Measurements from ENCODE around the gene PRSS37.

Gene PRSS37

DNA sequence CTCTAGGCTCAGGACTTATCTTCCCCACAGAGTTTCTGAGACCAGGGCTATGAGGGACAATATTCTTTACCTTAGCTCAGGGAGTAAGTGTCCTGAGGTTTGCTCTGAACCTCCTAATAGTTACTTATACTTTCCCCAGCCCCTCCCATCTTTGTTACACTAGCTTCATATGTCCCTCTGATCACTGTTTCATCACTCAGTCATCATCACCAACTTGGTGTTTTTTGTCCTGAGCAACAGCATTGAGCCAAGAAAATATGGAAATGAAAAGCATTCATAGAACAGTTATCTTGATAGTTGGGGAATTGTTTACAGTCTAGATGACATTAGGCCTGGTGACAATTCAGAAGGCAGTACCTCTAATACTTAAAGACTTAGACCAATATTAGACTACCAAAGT is at the start of gene PRSS37:
PRSS37 (minus strand) TSS at position 101 of the 400 bp plus-strand sequence. CDS start 436 bp downstream, outside the sequence.
- Mint-ChIP-seq H3K4me1 (no peaks in the 10 kb centered on the region), H3K4me3 (no peak within 1 kb of the TSS), H3K9me3 (no peaks in the 10 kb centered on the region), H3K36me3 (ENCODE audit: low read depth) (no peaks in the 10 kb centered on the region), H3K27ac (no peak within 1 kb of the TSS), H3K27me3 (no peaks in the 10 kb centered on the region)
- no peak for ATAC-seq
- no peak for DNase-seq

DNA sequence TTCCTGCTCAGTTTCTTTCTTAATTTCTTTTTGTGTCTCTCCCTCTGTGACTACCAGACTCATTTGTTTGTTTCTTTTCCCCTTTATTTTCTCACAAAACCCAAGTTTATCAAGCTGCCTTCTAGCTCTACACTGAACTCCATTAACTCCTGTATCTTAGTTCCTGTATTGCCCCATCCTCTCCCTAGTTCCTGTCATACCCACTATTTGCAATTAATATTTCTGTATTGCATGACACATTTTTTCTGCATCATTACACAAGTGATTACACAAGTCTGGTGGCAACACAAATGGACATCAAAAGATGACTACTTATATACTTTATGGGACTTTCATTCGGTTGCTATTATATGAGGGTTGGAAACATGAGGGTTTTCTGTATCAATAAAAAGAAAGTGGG is 48.0 kb upstream of the PRSS37 start:
- DNase-seq = no peak
- no peak overlapping the region for H3K27ac Mint-ChIP-seq

GRCh38 chr7:141884539-141885225 is 43.4 kb upstream of the PRSS37 start:
- no peak for DNase-seq
- no peaks in the 10 kb centered on the region for H3K4me1 Mint-ChIP-seq
- no peaks in the 10 kb centered on the region for H3K9me3 Mint-ChIP-seq
- no peaks in the 10 kb centered on the region for H3K36me3 Mint-ChIP-seq (ENCODE audit: low read depth)
- no peak overlapping the region for H3K4me3 Mint-ChIP-seq
- no peak overlapping the region for H3K27ac Mint-ChIP-seq
- peak; percentile 36 for ATAC-seq
- H3K27me3 Mint-ChIP-seq = no peaks in the 10 kb centered on the region

More for the DNA sequence above, 48.0 kb upstream of the PRSS37 start:
- Mint-ChIP-seq H3K27me3 (no peaks in the 10 kb centered on the region), H3K9me3 (no peaks in the 10 kb centered on the region), H3K4me1 (no peaks in the 10 kb centered on the region), H3K36me3 (ENCODE audit: low read depth) (no peaks in the 10 kb centered on the region), H3K4me3 (no peak overlapping the region)
- ATAC-seq = no peak

DNA sequence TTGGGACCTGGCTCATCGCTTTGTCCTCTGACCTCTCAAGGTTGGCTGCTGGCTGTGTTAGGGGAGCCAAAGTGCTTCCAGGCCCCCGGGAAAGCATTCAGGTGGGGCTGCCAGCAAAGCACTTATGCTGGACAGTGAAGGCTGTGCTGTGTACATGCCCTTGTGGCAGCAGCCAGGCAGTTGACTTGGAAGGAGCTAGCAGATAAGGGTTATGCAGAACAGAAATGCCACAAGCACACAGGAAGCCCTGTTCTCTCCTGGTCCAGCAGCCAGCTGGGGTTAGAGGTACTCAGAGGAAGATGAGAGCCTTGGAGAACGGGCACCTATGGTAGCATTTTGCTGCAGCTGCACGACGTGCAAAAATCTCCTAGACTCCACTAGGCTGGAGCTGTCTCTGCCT is 39.7 kb upstream of the PRSS37 start:
- ATAC-seq (no peak), DNase-seq (no peak)
- Mint-ChIP-seq H3K4me1 (no peaks in the 10 kb centered on the region), H3K9me3 (no peaks in the 10 kb centered on the region), H3K27me3 (no peaks in the 10 kb centered on the region), H3K4me3 (no peak overlapping the region), H3K36me3 (ENCODE audit: low read depth) (no peaks in the 10 kb centered on the region), H3K27ac (no peak overlapping the region)

DNA sequence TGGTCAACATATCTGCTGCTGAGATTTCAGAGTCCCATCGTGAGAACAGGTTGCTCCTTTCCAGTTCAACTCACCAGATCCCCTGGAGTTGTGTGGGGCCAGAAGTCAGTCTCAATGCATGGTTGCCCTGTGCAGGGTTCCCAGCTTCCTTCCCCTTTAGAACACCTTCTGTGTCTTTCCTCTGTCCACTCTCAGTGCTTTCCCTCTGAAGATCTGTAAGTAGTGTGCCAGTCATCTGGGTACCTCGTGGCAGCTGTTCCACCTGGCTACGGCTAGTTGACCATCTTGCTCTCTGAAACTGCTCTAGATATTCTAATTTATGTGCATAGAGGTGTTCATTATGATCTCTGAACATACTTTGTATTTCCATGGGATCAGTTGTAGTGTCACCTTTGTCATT is 36.1 kb upstream of the PRSS37 start:
- Mint-ChIP-seq H3K36me3 (ENCODE audit: low read depth) (no peaks in the 10 kb centered on the region), H3K4me1 (no peaks in the 10 kb centered on the region), H3K27ac (no peak overlapping the region), H3K27me3 (no peaks in the 10 kb centered on the region), H3K9me3 (no peaks in the 10 kb centered on the region), H3K4me3 (no peak overlapping the region)
- ATAC-seq (no peak), DNase-seq (no peak)

DNA sequence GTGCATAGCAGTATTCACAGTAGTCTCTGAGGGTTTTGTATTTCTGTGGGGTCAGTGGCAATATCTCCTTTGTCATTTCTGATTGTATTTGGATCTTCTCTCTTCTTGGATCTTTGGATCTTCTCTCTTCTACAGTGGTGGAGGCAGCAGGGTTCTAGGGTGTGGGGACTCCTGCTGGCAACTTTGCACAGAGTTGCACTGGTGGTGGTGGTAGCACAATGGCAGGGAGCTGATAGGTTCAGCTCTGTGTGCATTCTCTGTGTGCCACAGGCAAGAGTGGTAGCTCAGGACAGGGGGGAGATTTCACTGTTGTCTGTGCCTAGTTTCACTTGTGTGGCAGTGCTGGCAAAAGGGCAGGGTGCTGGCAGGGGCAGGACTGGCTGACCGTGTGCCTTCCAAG is 35.1 kb upstream of the PRSS37 start:
- Mint-ChIP-seq H3K4me3 (no peak overlapping the region), H3K36me3 (ENCODE audit: low read depth) (peaks cover 2% of the 10 kb centered on the region), H3K9me3 (no peaks in the 10 kb centered on the region), H3K27ac (no peak overlapping the region), H3K27me3 (no peaks in the 10 kb centered on the region), H3K4me1 (no peaks in the 10 kb centered on the region)
- no peak for DNase-seq
- ATAC-seq = no peak

DNA sequence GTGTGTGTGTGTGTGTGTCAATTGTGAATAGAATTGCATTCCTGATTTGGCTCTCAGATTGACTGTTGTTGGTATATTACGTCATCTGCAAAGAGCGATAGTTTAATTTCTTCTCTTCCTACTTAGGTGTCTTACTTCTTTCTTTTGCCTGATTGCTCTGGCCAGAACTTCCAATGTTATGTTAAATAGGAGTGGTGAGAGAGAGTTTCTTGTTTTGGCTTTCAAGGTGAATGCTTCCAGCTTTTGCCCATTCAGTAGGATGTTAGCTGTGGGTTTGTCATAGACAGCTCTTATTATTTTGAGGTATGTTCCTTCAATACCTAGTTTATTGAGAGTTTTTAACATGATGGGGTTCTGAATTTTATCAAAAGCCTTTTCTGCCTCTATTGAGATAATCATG is 34.2 kb upstream of the PRSS37 start:
- H3K4me1 Mint-ChIP-seq = no peaks in the 10 kb centered on the region
- peaks cover 2% of the 10 kb centered on the region for H3K36me3 Mint-ChIP-seq (ENCODE audit: low read depth)
- no peak for DNase-seq
- no peak overlapping the region for H3K4me3 Mint-ChIP-seq
- no peaks in the 10 kb centered on the region for H3K9me3 Mint-ChIP-seq
- no peaks in the 10 kb centered on the region for H3K27me3 Mint-ChIP-seq
- no peak overlapping the region for H3K27ac Mint-ChIP-seq
- ATAC-seq = no peak

DNA sequence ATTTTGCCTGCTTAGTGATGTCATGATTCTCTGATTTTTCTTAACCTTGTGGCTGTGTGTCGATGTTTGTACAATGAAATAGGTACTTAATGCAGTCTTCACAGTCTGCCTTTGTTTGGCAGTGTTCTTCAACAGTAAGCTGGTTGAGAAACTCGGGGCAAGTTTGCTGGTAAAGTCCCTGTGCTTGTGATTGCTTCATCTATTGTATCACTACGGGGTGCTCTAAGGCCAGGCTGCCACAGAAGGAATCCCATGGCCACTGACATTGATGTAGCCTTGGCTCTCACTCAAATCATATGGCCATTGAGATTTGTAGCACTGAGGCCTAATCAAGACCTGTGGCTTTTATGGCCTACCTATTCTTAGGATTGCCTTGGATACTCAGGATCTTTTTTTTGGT is 33.5 kb upstream of the PRSS37 start:
- H3K4me1 Mint-ChIP-seq = no peaks in the 10 kb centered on the region
- ATAC-seq (no peak), DNase-seq (no peak)
- no peaks in the 10 kb centered on the region for H3K27me3 Mint-ChIP-seq
- peaks cover 2% of the 10 kb centered on the region for H3K36me3 Mint-ChIP-seq (ENCODE audit: low read depth)
- no peak overlapping the region for H3K4me3 Mint-ChIP-seq
- H3K9me3 Mint-ChIP-seq = no peaks in the 10 kb centered on the region
- no peak overlapping the region for H3K27ac Mint-ChIP-seq

DNA sequence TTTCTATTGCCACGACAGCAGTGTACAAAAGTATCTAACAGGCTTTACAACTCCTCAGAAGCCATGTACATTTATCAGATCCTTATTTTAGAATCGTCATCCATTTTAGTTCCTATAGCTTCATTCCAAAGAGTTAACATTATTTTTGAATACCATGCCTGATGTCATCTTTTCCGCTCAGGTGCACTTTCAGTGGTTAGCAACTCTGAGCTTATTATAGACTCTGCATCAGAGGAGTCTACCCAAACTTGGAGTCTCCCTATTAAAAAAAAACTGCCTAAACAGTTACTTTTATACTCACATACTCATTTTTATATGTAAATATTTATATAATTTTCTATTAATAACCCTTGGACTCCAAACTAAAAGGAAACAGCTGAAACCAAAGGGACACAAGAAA is 31.6 kb upstream of the PRSS37 start:
- Mint-ChIP-seq H3K4me1 (no peaks in the 10 kb centered on the region), H3K27ac (no peak overlapping the region), H3K36me3 (ENCODE audit: low read depth) (peaks cover 2% of the 10 kb centered on the region), H3K27me3 (no peaks in the 10 kb centered on the region), H3K4me3 (no peak overlapping the region), H3K9me3 (no peaks in the 10 kb centered on the region)
- ATAC-seq = no peak
- DNase-seq = no peak

DNA sequence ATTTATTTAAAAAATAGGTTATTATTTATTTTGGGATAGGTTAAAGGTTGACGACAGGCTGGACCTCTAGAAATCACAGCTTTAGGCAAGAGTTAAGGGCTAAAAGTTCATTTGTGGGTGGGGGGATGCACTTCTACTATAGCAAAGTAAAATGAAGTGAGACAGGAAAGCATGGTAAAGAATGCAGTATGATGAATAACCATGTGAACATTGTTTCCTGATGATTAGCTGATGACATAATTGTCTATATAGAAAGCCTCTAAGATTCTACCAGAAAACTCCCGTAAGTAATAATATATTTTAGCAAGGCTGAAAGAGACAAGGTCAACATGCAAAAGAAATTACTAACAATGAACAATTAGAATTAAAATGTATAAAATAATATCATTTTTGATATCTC is 25.7 kb upstream of the PRSS37 start:
- no peak for ATAC-seq
- Mint-ChIP-seq H3K4me1 (no peaks in the 10 kb centered on the region), H3K4me3 (no peak overlapping the region), H3K36me3 (ENCODE audit: low read depth) (peaks cover 2% of the 10 kb centered on the region), H3K27me3 (peaks cover 3% of the 10 kb centered on the region), H3K27ac (no peak overlapping the region), H3K9me3 (no peaks in the 10 kb centered on the region)
- DNase-seq = no peak

GRCh38 chr7:141864765-141865447 is 23.6 kb upstream of the PRSS37 start:
- Mint-ChIP-seq H3K36me3 (ENCODE audit: low read depth) (no peaks in the 10 kb centered on the region), H3K4me3 (no peak overlapping the region), H3K4me1 (no peaks in the 10 kb centered on the region), H3K27ac (no peak overlapping the region), H3K9me3 (no peaks in the 10 kb centered on the region), H3K27me3 (peaks cover 3% of the 10 kb centered on the region)
- ATAC-seq (no peak), DNase-seq (no peak)

DNA sequence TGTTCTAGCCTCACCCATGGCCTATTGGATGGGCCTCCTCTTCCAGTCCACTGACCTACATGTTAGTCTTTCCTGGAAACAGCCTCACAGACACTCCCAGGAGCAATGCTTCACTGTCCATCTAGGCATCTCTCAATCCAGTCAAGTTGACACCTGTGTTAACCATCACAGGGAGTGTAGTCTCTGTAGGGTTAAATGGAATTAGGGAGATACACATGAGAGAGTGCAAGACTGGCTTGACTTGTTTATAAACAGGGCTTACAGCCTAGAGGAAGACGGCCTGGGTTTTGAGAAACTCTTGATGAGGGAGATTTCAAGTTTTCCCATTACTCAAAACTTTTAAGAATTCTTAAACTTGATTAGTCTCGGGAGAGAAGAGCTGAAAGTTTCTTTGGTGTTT is 18.9 kb upstream of the PRSS37 start:
- Mint-ChIP-seq H3K9me3 (peaks cover 11% of the 10 kb centered on the region), H3K4me3 (no peak overlapping the region), H3K27me3 (peaks cover 5% of the 10 kb centered on the region), H3K36me3 (ENCODE audit: low read depth) (peaks cover 1% of the 10 kb centered on the region), H3K4me1 (no peaks in the 10 kb centered on the region), H3K27ac (no peak overlapping the region)
- ATAC-seq (no peak), DNase-seq (no peak)

DNA sequence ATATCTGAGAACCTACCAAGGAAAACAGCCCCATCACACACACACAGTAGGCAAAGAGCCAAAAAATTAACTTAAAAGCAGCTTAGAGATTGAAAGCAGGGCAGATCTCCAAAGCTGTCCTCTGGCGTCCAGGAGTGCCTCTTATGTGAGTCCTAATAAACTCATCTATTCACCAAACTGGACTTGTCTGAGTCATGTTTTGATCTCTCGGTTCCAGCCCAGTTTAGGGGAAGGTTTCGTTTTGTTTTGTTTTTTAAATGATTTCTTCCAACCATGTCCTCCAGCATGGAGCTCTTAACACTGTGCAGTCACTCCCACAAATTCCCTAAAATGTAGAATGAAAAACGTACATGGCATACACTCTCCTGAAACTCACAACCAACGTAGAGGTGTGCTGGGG is 6.7 kb upstream of the PRSS37 start:
- H3K27me3 Mint-ChIP-seq = no peaks in the 10 kb centered on the region
- H3K4me1 Mint-ChIP-seq = no peaks in the 10 kb centered on the region
- DNase-seq = no peak
- no peak overlapping the region for H3K4me3 Mint-ChIP-seq
- peaks cover 32% of the 10 kb centered on the region for H3K9me3 Mint-ChIP-seq
- no peaks in the 10 kb centered on the region for H3K36me3 Mint-ChIP-seq (ENCODE audit: low read depth)
- H3K27ac Mint-ChIP-seq = no peak overlapping the region
- ATAC-seq = no peak

DNA sequence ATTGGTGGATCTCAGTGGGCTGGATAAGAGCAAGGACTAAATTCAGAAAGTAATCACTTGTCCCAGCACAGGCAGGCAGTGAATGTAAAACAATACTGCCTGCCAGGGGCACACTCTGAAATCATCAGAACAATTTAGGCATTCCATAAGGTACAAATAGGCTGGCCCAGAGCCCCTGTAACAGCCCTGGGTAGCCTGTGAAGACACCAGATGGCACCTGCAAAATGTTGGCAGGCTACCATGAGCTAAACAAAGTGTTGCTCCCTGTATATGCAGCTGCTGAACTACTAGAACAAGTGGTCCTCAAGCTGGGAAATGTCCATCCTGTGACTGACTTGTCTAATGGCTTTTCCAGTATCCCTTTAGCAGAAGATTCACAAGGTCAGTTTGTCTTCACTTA is 3.0 kb upstream of the PRSS37 start:
- H3K9me3 Mint-ChIP-seq = peaks cover 15% of the 10 kb centered on the region
- ATAC-seq (no peak), DNase-seq (no peak)
- no peaks in the 10 kb centered on the region for H3K36me3 Mint-ChIP-seq (ENCODE audit: low read depth)
- no peaks in the 10 kb centered on the region for H3K27me3 Mint-ChIP-seq
- H3K4me3 Mint-ChIP-seq = no peak overlapping the region
- H3K4me1 Mint-ChIP-seq = no peaks in the 10 kb centered on the region
- no peak overlapping the region for H3K27ac Mint-ChIP-seq

DNA sequence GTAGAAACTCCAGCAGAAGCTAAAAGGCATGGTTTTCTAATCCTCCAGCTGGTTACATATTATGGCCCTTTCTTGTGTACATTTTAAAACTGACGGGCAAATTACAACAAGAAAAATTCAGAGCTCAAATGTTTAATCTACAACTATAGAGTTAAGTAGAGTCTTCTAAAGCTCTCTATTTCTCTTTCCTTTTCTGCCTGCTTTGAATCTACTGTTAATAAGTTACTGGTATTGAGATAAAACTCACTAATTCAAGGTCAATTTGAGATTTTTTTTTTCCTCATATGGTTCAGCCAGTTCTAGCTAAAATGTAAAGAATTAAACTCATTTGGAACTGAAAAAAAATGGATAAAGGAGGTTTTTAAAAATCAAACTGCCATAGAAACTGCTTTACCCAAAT is 1.6 kb upstream of the PRSS37 start:
- Mint-ChIP-seq H3K9me3 (peaks cover 4% of the 10 kb centered on the region), H3K36me3 (ENCODE audit: low read depth) (no peaks in the 10 kb centered on the region)

More for the DNA sequence above, 1.6 kb upstream of the PRSS37 start:
- Mint-ChIP-seq H3K4me1 (no peaks in the 10 kb centered on the region), H3K4me3 (no peak overlapping the region), H3K27me3 (no peaks in the 10 kb centered on the region), H3K27ac (no peak overlapping the region)
- DNase-seq = no peak
- no peak for ATAC-seq
